ENCODE measurements around the gene NCR3LG1.

Gene NCR3LG1

GRCh38 chr11:17392872-17393271 is 41.3 kb downstream of the NCR3LG1 start:
- TF ChIP-seq CTCF (conservative IDR thresholded peaks at IDR 0.05; ENCODE audit: low read depth, low read length), result no peak
- no peak for DNase-seq (ENCODE audit: low read depth)
- H3K4me3 ChIP-seq (ENCODE audit: low read length), result no peak overlapping the region

GRCh38 chr11:17393472-17393871 is 41.9 kb downstream of the NCR3LG1 start:
- no peak overlapping the region for H3K4me3 ChIP-seq (ENCODE audit: low read length)
- TF ChIP-seq CTCF (conservative IDR thresholded peaks at IDR 0.05; ENCODE audit: low read depth, low read length), result no peak
- DNase-seq (ENCODE audit: low read depth), result no peak

- no peak for TF ChIP-seq CTCF (conservative IDR thresholded peaks at IDR 0.05; ENCODE audit: low read depth, low read length)
- H3K4me3 ChIP-seq (ENCODE audit: low read length), result no peak overlapping the region
- no peak for DNase-seq (ENCODE audit: low read depth)
These were observed 43.3 kb downstream of the NCR3LG1 start for GRCh38 chr11:17394743-17395390.

GRCh38 chr11:17395554-17395961 is 44.0 kb downstream of the NCR3LG1 start:
- H3K4me3 ChIP-seq (ENCODE audit: low read length), result no peak overlapping the region
- TF ChIP-seq CTCF (conservative IDR thresholded peaks at IDR 0.05; ENCODE audit: low read depth, low read length), result no peak
- no peak for DNase-seq (ENCODE audit: low read depth)

GRCh38 chr11:17395978-17396377 is 44.4 kb downstream of the NCR3LG1 start:
- no peak for DNase-seq (ENCODE audit: low read depth)
- no peak for TF ChIP-seq CTCF (conservative IDR thresholded peaks at IDR 0.05; ENCODE audit: low read depth, low read length)
- no peak overlapping the region for H3K4me3 ChIP-seq (ENCODE audit: low read length)

GRCh38 chr11:17396598-17397310 is 45.2 kb downstream of the NCR3LG1 start:
- H3K4me3 ChIP-seq (ENCODE audit: low read length), result no peak overlapping the region
- no peak for DNase-seq (ENCODE audit: low read depth)
- no peak for TF ChIP-seq CTCF (conservative IDR thresholded peaks at IDR 0.05; ENCODE audit: low read depth, low read length)
